Hepatocyte (in vitro differentiated cells): Measurements from ENCODE around the gene DOK6.

ENCODE experiments used
- EZH2 ChIP-seq: fragments of 200-600 bp; sonication (generic); IDR thresholded peaks from 2 replicates; pipeline ENCODE4 v1.6.1; 2016; ENCODE audit warnings: antibody characterized with exemption, mild to moderate bottlenecking, borderline replicate concordance
- EZH2phosphoT487 ChIP-seq: fragments of 200-600 bp; sonication (generic); IDR thresholded peaks from one replicate; pipeline ENCODE4 v1.6.1; 2018; ENCODE audit warnings: antibody characterized with exemption, mild to moderate bottlenecking, low read depth, moderate library complexity; ENCODE audit not compliant: unreplicated experiment, severe bottlenecking
- TF ChIP-seq, protein P1 (sequence below): fragments of 200-600 bp; sonication (generic); IDR thresholded peaks from 2 replicates; pipeline ENCODE4 v1.5.1; 2016; ENCODE audit warnings: antibody characterized with exemption, mild to moderate bottlenecking; ENCODE audit not compliant: poor library complexity

DNA sequence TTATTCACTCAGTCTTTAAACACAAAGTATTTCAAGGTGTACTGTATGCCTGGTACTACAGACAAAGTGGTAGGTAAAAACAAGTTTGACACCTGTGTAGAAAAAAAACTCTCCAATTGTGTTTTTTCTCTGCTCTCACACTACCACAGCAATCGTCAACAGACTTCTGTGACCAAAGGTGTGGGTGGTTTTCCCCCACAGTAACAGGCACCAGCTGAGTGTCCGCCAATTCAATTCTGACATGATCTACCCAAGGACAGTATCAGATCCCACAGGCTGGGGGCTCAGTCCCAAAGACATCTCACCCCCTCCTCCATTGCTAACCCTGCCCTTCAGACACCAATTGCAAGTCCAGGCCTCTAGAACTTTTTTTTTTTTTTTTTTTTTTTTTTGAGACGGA is 475.8 kb downstream of the DOK6 start:
- TF ChIP-seq, protein P1, sequence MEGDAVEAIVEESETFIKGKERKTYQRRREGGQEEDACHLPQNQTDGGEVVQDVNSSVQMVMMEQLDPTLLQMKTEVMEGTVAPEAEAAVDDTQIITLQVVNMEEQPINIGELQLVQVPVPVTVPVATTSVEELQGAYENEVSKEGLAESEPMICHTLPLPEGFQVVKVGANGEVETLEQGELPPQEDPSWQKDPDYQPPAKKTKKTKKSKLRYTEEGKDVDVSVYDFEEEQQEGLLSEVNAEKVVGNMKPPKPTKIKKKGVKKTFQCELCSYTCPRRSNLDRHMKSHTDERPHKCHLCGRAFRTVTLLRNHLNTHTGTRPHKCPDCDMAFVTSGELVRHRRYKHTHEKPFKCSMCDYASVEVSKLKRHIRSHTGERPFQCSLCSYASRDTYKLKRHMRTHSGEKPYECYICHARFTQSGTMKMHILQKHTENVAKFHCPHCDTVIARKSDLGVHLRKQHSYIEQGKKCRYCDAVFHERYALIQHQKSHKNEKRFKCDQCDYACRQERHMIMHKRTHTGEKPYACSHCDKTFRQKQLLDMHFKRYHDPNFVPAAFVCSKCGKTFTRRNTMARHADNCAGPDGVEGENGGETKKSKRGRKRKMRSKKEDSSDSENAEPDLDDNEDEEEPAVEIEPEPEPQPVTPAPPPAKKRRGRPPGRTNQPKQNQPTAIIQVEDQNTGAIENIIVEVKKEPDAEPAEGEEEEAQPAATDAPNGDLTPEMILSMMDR = no peak
- TF ChIP-seq EZH2 (no peak), EZH2phosphoT487 (no peak)
